GM23338 (cell line): ENCODE data around the gene RPL36A. TPM values are rescaled to one million over a fixed set of nuclear protein-coding genes. Genes with fewer than 3 reads are reported as not detected.

Experiments
- ATAC-seq: fragments of 200-7000 bp; cut with Tn5 transposase; 3 replicates; pipeline ENCODE4 v1.9.1; 2020
- DNase-seq: peaks from one replicate; pipeline ENCODE4 v3.0.0-alpha.2; 2015; ENCODE audit warnings: low spot score
- H2AFZ ChIP-seq: fragments of 200-600 bp; sonication (generic); 2 replicates; pipeline ENCODE4 v1.8.0; 2016; ENCODE audit warnings: antibody characterized with exemption, mild to moderate bottlenecking, moderate library complexity
- H3F3A ChIP-seq: fragments of 200-600 bp; sonication (generic); replicated peaks from 2 replicates; pipeline ENCODE4 v1.8.0; 2017; ENCODE audit warnings: antibody characterized with exemption, mixed run types, low read depth
- H3K27ac ChIP-seq: fragments of 200-600 bp; sonication (generic); 2 replicates; pipeline ENCODE4 v1.6.1; 2016; ENCODE audit warnings: low read depth
- H3K27me3 ChIP-seq: fragments of 200-600 bp; sonication (generic); 2 replicates; pipeline ENCODE4 v1.8.0; 2016; ENCODE audit warnings: mild to moderate bottlenecking, mixed run types, moderate library complexity; ENCODE audit not compliant: insufficient read depth
- H3K36me3 ChIP-seq: fragments of 200-600 bp; sonication (generic); 2 replicates; pipeline ENCODE4 v1.8.0; 2016; ENCODE audit warnings: mild to moderate bottlenecking; ENCODE audit not compliant: insufficient read depth
- H3K4me1 ChIP-seq: fragments of 200-600 bp; sonication (generic); 2 replicates; pipeline ENCODE4 v1.8.0; 2016; ENCODE audit warnings: mild to moderate bottlenecking, moderate library complexity; ENCODE audit not compliant: insufficient read depth
- H3K4me2 ChIP-seq: fragments of 200-600 bp; sonication (generic); 2 replicates; pipeline ENCODE4 v1.7.1; 2017; ENCODE audit warnings: mixed run types
- H3K4me3 ChIP-seq: fragments of 200-600 bp; sonication (generic); 2 replicates; pipeline ENCODE4 v1.6.1; 2016; ENCODE audit warnings: mixed run types
- H3K79me2 ChIP-seq: fragments of 200-600 bp; sonication (generic); replicated peaks from 2 replicates; pipeline ENCODE4 v1.8.0; 2017; ENCODE audit warnings: mild to moderate bottlenecking; ENCODE audit not compliant: insufficient read depth
- H3K9me2 ChIP-seq: fragments of 200-600 bp; sonication (generic); 2 replicates; pipeline ENCODE4 v1.8.0; 2017; ENCODE audit not compliant: insufficient read depth
- H4K20me1 ChIP-seq: fragments of 200-600 bp; sonication (generic); replicated peaks from 2 replicates; pipeline ENCODE4 v1.8.0; 2017; ENCODE audit warnings: mild to moderate bottlenecking; ENCODE audit not compliant: insufficient read depth
- H3K27ac Mint-ChIP-seq: 2 replicates; pipeline ENCODE4 v1.8.0; 2020; ENCODE audit warnings: inconsistent platforms, mild to moderate bottlenecking, moderate library complexity, mixed read lengths
- H3K27me3 Mint-ChIP-seq: 3 replicates; pipeline ENCODE4 v1.8.0; 2022; ENCODE audit warnings: low read depth, mild to moderate bottlenecking, moderate library complexity, mixed read lengths, inconsistent platforms; ENCODE audit not compliant: insufficient read depth, poor library complexity
- H3K36me3 Mint-ChIP-seq: 3 replicates; pipeline ENCODE4 v1.8.0; 2021; ENCODE audit warnings: low read depth, mild to moderate bottlenecking, inconsistent platforms, moderate library complexity, mixed read lengths
- H3K4me1 Mint-ChIP-seq: 3 replicates; pipeline ENCODE4 v1.8.0; 2020; ENCODE audit warnings: mild to moderate bottlenecking, inconsistent platforms, mixed read lengths
- H3K4me3 Mint-ChIP-seq: 3 replicates; pipeline ENCODE4 v1.8.0; 2021; ENCODE audit warnings: moderate library complexity, mild to moderate bottlenecking, inconsistent platforms, mixed read lengths
- H3K9me3 Mint-ChIP-seq: 3 replicates; pipeline ENCODE4 v1.8.0; 2020; ENCODE audit warnings: moderate library complexity, mild to moderate bottlenecking, inconsistent platforms, mixed read lengths
- CTCF ChIP-seq, 2 experiments: fragments of 200-600 bp in 1 of 2; sonication (generic) in 1 of 2; conservative IDR thresholded peaks; 2 replicates each; pipeline versions ENCODE4 v1.5.1 to v1.6.1; 2016 to 2017; ENCODE audit warnings: antibody characterized with exemption in 2 of 2, low read depth in 2 of 2, mild to moderate bottlenecking in 2 of 2, moderate library complexity in 1 of 2
- EZH2 ChIP-seq: fragments of 200-600 bp; sonication (generic); IDR thresholded peaks from one replicate; pipeline ENCODE4 v1.8.0; 2017; ENCODE audit warnings: antibody characterized with exemption, mild to moderate bottlenecking, low read depth; ENCODE audit not compliant: unreplicated experiment
- JUNB ChIP-seq: IDR thresholded peaks from one replicate; pipeline ENCODE4 v1.6.1; 2016; ENCODE audit warnings: antibody characterized with exemption; ENCODE audit not compliant: unreplicated experiment
- REST ChIP-seq: IDR thresholded peaks from one replicate; pipeline ENCODE4 v1.6.1; 2018; ENCODE audit warnings: antibody characterized with exemption; ENCODE audit not compliant: unreplicated experiment
- polyA plus RNA-seq: library from polyadenylated mRNA; unstranded; fragments of >200 nt; fragmentation: Nextera tagmentation; extraction: Ambion mirVana; gene quantifications from 2 replicates; pipeline ENCODE4 v1.2.1, GENCODE V29; 2016
- total RNA-seq: library from RNA; depleted of rRNA; stranded (reverse); fragments of >200 nt; shearing (Covaris generic); gene quantifications from 2 replicates; pipeline ENCODE4 v1.2.3, GENCODE V29; 2014

RPL36A gene
- total and polyA plus RNA-seq, 2 experiments from 2014 or later, result 901 to 1,348 TPM

GRCh38 chrX:101415180-101416145, 24.7 kb downstream of the RPL36A start:
- Mint-ChIP-seq H3K4me3 (no peak overlapping the region), H3K36me3 (peaks cover 23% of the 10 kb centered on the region), H3K9me3 (no peaks in the 10 kb centered on the region), H3K27me3 (peaks cover 10% of the 10 kb centered on the region), H3K27ac (peak overlapping the region; percentile 90), H3K4me1 (peaks cover 31% of the 10 kb centered on the region)
- Histone ChIP-seq H3K4me3 (no peak overlapping the region), H3K4me2 (no peak overlapping the region), H3F3A (no peaks in the 10 kb centered on the region), H3K4me1 (no peaks in the 10 kb centered on the region; the same call in 1 of the 2 replicates), H3K79me2 (peaks cover 20% of the 10 kb centered on the region), H2AFZ (no peak overlapping the region), H3K27me3 (no peaks in the 10 kb centered on the region), H4K20me1 (no peaks in the 10 kb centered on the region), H3K9me2 (no peaks in the 10 kb centered on the region), H3K36me3 (no peaks in the 10 kb centered on the region; the same call in 1 of the 2 replicates), H3K27ac (peak overlapping the region; percentile 89)
- ATAC-seq (peak; percentile 38), DNase-seq (peak; percentile 75)
- TF ChIP-seq CTCF (conservative IDR thresholded peaks at IDR 0.05; ENCODE audit: low read depth in 2 of 2) (peak; percentile 63 to 66), EZH2 (no peak)

DNA sequence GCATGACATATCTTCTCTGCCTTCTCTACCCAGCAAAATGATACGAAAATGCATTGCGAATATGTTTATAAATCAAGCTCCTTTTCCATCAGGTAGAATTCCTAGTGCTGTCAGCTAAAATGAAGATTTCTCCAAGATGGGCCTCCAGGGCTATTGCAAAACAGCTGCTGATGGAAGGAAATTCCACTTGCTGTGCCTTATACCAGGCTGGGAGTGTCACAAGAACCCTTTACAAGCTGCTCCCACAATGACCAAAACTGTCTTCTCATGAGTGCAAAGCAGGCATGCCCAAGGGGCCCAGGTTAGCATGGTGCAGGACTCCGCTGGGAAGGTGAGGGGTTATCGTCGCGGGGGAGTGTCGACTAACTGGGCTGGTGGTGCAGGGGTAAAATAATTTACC, 25.9 kb downstream of the RPL36A start:
- peak overlapping the region; percentile 23; the same call in 1 of the 2 replicates for H2AFZ ChIP-seq
- no peaks in the 10 kb centered on the region for H4K20me1 ChIP-seq
- ATAC-seq, result no peak
- no peak overlapping the region for H3K27ac ChIP-seq
- peaks cover 30% of the 10 kb centered on the region for H3K36me3 Mint-ChIP-seq
- H3K4me1 Mint-ChIP-seq, result peaks cover 27% of the 10 kb centered on the region
- DNase-seq, result no peak
- no peak overlapping the region for H3K4me3 Mint-ChIP-seq
- H3K9me2 ChIP-seq, result no peaks in the 10 kb centered on the region
- TF ChIP-seq JUNB, result no peak
- no peak for TF ChIP-seq REST
- H3K36me3 ChIP-seq, result no peaks in the 10 kb centered on the region; the same call in 1 of the 2 replicates
- H3K27ac Mint-ChIP-seq, result no peak overlapping the region
- H3K79me2 ChIP-seq, result peaks cover 8% of the 10 kb centered on the region
- H3K4me1 ChIP-seq, result no peaks in the 10 kb centered on the region; the same call in 1 of the 2 replicates
- H3K9me3 Mint-ChIP-seq, result no peaks in the 10 kb centered on the region
- H3K27me3 Mint-ChIP-seq, result peaks cover 10% of the 10 kb centered on the region
- no peaks in the 10 kb centered on the region for H3K27me3 ChIP-seq
- no peak overlapping the region for H3K4me2 ChIP-seq
- H3K4me3 ChIP-seq, result no peak overlapping the region
- H3F3A ChIP-seq, result no peaks in the 10 kb centered on the region
